ENCODE results near the gene JMJD4.

JMJD4 gene

DNA sequence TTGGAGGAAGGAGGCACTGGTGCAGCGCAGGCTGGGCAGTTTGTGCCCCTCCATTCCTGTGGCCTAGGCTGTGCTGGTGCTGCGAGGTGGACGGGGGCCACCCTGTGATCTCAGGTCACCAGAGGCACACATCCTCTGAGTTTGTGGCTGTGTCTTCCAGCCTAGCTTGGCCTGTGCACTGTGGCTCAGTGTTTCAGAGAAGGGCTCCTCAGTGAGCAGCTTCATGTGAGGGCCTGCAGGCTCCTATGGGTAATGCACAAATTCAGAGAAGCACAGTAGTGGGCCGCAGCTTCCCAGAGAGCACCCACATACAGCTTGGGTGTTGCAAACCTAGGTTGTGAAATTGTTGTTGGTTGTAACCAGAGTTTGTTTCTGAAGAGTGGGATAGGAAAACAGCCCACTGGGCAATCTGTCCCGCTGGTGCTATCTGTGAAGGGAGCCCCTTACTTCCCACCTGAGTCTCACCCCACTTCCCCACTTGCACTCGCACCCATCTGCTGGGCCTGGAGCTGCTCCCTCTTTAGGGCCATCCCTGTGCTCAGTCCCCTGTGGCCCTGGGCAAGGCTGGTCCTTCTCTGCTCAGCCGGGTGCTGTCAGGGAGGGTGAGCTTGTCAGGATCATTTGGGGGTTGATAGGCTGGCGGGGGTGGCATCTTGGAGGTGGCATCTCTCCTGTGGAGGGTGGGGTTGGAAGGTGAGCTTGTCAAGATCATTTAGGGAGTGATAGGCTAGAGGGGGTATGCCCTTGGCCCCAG lies 30.3 kb upstream of the JMJD4 start:
- Histone ChIP-seq H3K4me2 (ENCODE audit: low read length) (no peak overlapping the region), H3K27ac (ENCODE audit: low read depth, low read length) (no peak overlapping the region), H3K9me3 (ENCODE audit: control insufficient read depth, insufficient read depth, low read length) (no peaks in the 10 kb centered on the region), H4K20me1 (ENCODE audit: control insufficient read depth, insufficient read depth, low read depth, low read length) (peaks cover 6% of the 10 kb centered on the region; the same call in 1 of the 2 replicates), H3K4me1 (ENCODE audit: control insufficient read depth, low read length) (peaks cover 3% of the 10 kb centered on the region), H3K4me3 (ENCODE audit: low read length) (no peak overlapping the region), H3K79me2 (ENCODE audit: control insufficient read depth, low read length) (peaks cover 2% of the 10 kb centered on the region; the same call in 1 of the 2 replicates), H3K9me2 (replicated peaks; ENCODE audit: control insufficient read depth, low read length) (no peaks in the 10 kb centered on the region), H3K36me3 (ENCODE audit: control insufficient read depth, low read length) (peaks cover 34% of the 10 kb centered on the region), H3K27me3 (ENCODE audit: control insufficient read depth, low read length) (no peaks in the 10 kb centered on the region), H3F3A (ENCODE audit: control insufficient read depth, insufficient read depth) (no peaks in the 10 kb centered on the region)
- TF ChIP-seq EZH2phosphoT487 (IDR thresholded peaks at IDR 0.05; ENCODE audit: borderline replicate concordance, low read length), result no peak
- TF ChIP-seq CTCF (IDR thresholded peaks at IDR 0.05; ENCODE audit: low read depth, low read length, poor library complexity, severe bottlenecking), result no peak

DNA sequence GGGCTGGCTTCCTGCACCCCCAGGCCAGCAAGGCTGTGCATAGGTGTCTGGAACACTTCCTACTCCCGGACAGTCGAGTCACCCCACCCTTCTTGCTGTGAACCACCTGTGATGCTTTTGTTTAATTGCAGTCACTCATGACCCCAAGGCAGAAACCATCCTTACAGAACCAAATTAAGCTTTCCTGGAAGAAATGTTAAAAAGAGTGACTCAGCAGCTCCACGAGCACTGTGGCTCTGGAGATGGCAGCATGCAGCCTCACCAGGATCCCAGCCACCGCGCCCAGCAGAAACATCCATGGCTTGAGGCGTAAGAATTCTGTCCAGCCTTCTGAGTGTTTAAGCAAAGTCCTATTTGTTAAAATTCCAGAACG lies 28.9 kb upstream of the JMJD4 start:
- H3K36me3 ChIP-seq (ENCODE audit: control insufficient read depth, low read length), result peaks cover 46% of the 10 kb centered on the region
- peaks cover 3% of the 10 kb centered on the region for H3K4me1 ChIP-seq (ENCODE audit: control insufficient read depth, low read length)
- H4K20me1 ChIP-seq (ENCODE audit: control insufficient read depth, insufficient read depth, low read depth, low read length), result peaks cover 6% of the 10 kb centered on the region; the same call in 1 of the 2 replicates
- no peaks in the 10 kb centered on the region for H3K9me3 ChIP-seq (ENCODE audit: control insufficient read depth, insufficient read depth, low read length)
- H3K27ac ChIP-seq (ENCODE audit: low read depth, low read length), result no peak overlapping the region
- H3K4me2 ChIP-seq (ENCODE audit: low read length), result no peak overlapping the region
- H3K4me3 ChIP-seq (ENCODE audit: low read length), result no peak overlapping the region
- H3F3A ChIP-seq (ENCODE audit: control insufficient read depth, insufficient read depth), result no peaks in the 10 kb centered on the region
- H3K27me3 ChIP-seq (ENCODE audit: control insufficient read depth, low read length), result no peaks in the 10 kb centered on the region
- no peaks in the 10 kb centered on the region for H3K9me2 ChIP-seq (replicated peaks; ENCODE audit: control insufficient read depth, low read length)
- H3K79me2 ChIP-seq (ENCODE audit: control insufficient read depth, low read length), result peaks cover 2% of the 10 kb centered on the region; the same call in 1 of the 2 replicates
- TF ChIP-seq CTCF (IDR thresholded peaks at IDR 0.05; ENCODE audit: low read depth, low read length, poor library complexity, severe bottlenecking) (no peak), EZH2phosphoT487 (IDR thresholded peaks at IDR 0.05; ENCODE audit: borderline replicate concordance, low read length) (no peak)

DNA sequence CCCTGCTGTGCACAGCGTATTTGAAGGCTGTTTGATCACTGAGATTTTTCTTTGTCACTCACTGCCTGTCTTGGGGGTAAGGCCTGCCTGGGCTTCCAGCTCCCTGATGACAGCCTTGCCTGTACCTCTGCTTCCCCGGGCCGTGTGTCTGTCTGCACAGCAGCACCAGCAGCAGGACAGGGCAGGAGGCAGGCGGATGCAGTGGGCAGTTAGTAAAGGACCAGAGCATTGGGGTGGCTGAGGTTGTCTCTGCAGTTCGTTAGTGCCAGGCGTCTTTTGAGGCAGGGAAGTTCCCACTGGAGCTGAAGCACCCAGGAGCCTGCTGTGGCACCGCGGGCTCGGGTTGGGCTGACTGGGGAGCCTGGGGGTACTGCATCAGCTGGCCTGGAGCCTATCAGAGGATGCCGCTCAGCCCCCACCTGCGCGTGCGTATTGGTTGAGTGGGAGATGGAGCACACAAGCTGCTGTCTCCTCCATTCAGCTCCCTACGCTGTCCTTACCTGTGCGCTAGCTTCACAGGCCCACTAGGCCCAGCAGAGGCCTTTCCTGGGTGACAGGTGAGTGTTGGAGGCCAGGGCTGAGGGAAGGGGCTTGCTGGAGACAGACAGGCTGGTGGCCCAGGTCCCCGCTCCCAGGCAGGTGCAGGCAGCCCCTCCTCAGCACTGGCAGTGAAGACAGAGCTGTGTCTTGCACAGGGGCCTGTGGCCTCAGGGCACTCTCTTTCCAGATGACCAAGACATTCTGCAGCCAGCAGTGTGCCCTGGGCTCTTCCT lies 28.3 kb upstream of the JMJD4 start:
- Histone ChIP-seq H3K9me2 (replicated peaks; ENCODE audit: control insufficient read depth, low read length) (no peaks in the 10 kb centered on the region), H3K4me3 (ENCODE audit: low read length) (no peak overlapping the region), H3K79me2 (ENCODE audit: control insufficient read depth, low read length) (peaks cover 2% of the 10 kb centered on the region; the same call in 1 of the 2 replicates), H3F3A (ENCODE audit: control insufficient read depth, insufficient read depth) (no peaks in the 10 kb centered on the region), H3K27me3 (ENCODE audit: control insufficient read depth, low read length) (no peaks in the 10 kb centered on the region), H3K27ac (ENCODE audit: low read depth, low read length) (no peak overlapping the region), H3K9me3 (ENCODE audit: control insufficient read depth, insufficient read depth, low read length) (no peaks in the 10 kb centered on the region), H4K20me1 (ENCODE audit: control insufficient read depth, insufficient read depth, low read depth, low read length) (peaks cover 6% of the 10 kb centered on the region; the same call in 1 of the 2 replicates), H3K36me3 (ENCODE audit: control insufficient read depth, low read length) (peaks cover 45% of the 10 kb centered on the region), H3K4me2 (ENCODE audit: low read length) (no peak overlapping the region), H3K4me1 (ENCODE audit: control insufficient read depth, low read length) (peaks cover 3% of the 10 kb centered on the region)
- TF ChIP-seq CTCF (IDR thresholded peaks at IDR 0.05; ENCODE audit: low read depth, low read length, poor library complexity, severe bottlenecking) (no peak), EZH2phosphoT487 (IDR thresholded peaks at IDR 0.05; ENCODE audit: borderline replicate concordance, low read length) (no peak)

Data from DOHH2 (cell line).